HFF-Myc (cell line): ENCODE data around the gene PARN.
A peak's percentile ranks its signal among the peaks of the same experiment; 100 is the strongest.

Experiments used
- DNase-seq: peaks from one replicate; pipeline ENCODE4 v3.0.0-alpha.2; 2011; ENCODE audit warnings: low read depth; ENCODE audit errors: extremely low read depth
- H3K4me3 ChIP-seq: replicated peaks from 2 replicates; pipeline ENCODE4 v1.5.1; 2011; ENCODE audit warnings: low read depth, mild to moderate bottlenecking, control low read depth, low read length
- CTCF ChIP-seq: IDR thresholded peaks from 2 replicates; pipeline ENCODE4 v1.5.1; 2012; ENCODE audit warnings: mild to moderate bottlenecking, low read depth, low read length, control low read depth; ENCODE audit errors: missing control alignments

PARN gene

GRCh38 chr16:14531101-14531500, 99.0 kb downstream of the PARN start:
- no peak overlapping the region for H3K4me3 ChIP-seq
- no peak for DNase-seq
- no peak for TF ChIP-seq CTCF

- H3K4me3 ChIP-seq, result no peak overlapping the region
- no peak for TF ChIP-seq CTCF
- no peak for DNase-seq
Observed at GRCh38 chr16:14530046-14530445, 100.0 kb downstream of the PARN start.

DNA sequence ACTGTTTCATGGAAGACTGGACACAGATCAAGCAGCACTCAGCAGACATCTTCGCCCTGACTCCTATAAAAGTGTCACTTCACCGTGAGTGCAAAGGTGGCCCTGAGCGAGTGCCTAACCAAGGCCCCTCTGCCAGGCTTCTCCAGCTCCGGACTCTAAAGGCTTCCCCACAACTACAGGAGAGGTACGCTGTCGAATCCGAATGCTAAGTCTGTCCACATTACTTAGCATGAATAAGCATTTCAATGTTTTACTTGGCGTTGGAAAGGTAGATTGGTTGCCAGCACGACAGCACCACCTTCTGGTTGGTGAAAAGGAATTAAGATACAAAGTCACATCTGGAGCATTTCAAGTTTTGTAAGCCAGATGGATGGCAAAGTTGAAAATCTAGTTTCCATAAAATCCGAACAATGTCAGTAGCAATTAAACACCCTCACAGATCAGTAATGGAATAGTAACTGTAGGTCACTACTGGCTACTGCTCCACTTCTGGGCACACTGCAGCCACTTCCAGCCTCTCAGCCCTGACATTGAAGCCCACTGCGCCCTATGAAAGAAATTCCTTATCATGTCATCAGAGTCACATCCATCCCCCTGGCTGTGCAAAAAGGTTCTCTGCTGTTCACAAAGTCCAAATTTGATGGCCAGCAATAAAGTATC, 100.9 kb downstream of the PARN start:
- peak; percentile 78 for DNase-seq
- no peak overlapping the region for H3K4me3 ChIP-seq
- peak; percentile 65 for TF ChIP-seq CTCF

DNA sequence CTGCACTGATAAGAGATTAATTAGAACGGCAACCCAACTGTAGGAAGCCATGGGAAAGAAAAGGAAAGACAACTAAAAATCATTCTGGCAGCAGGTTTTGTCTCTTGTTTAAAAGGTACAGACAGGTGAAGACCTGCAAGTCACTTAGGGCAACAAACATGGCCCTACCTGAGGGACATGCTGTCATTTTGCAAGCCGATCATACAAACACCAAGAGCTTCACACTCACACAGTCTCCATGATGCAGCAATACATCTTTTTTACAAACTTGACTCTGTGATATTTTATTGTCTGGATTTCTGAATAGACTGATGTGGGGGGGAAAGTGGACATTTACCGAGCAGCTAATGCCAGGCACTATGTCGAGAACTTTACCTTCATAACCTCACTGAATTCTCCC, 101.8 kb downstream of the PARN start:
- no peak for DNase-seq
- no peak for TF ChIP-seq CTCF
- no peak overlapping the region for H3K4me3 ChIP-seq

DNA sequence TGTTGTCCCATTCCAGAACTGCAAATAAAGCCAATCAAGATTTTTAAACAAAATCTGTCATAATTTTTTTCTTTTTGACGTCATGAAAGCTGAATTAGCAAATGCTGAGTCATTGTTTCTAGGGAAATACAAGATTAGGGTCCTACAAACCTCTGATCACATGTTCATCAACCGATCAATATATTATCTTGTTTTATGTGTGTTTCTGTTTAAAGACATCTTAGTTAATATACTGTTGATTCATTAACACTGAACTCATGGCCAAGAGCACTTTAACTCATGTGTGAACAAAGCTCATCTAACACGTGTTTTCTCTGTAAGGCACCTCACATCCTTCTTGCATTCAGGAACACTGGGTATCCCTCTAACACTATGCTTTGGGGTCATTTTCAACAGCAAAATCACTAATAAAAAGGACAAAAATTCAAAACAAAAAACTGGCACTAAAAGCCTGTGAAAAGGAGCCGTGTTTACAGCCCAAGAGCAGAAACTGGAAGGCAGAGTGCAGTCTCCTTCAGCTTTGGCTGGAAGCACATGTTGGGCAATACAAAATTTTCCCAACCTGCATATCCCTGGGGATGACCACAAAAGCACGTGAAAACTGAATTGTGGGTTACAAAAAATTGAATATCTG, 102.5 kb downstream of the PARN start:
- TF ChIP-seq CTCF, result no peak
- DNase-seq, result no peak
- no peak overlapping the region for H3K4me3 ChIP-seq

DNA sequence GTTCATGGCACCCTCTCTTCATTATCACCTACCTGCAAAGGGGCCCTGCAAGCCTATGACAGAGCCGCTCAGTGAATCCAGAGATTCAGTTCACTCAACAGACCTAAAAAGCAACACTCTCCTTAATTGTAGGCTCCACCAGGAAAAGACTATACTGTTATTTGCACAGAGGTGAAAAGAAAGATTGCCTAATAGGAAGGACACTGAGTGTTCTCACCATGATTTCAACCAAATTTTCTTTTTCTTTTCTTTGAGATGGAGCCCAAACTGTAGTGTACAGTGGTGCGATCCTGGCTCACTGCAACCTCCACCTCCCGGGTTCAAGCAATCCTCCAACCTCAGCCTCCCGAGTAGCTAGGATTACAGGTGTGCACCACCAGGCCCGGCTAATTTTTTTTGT, 104.5 kb downstream of the PARN start:
- no peak for TF ChIP-seq CTCF
- H3K4me3 ChIP-seq, result no peak overlapping the region
- DNase-seq, result no peak
